Stimulated activated CD8-positive, alpha-beta memory T cell treated with anti-CD3 and anti-CD28 coated beads, Interleukin-12 subunit alpha, Interleukin-12 subunit beta, amount 100 ng/mL, for 4 hours (primary cell): Measurements from ENCODE around the gene LAMTOR4.
"Not testable (repeated sequence)": the region's sequence is repeated elsewhere in the genome, so short reads cannot be mapped to it uniquely, and the experiment has no call there.

Experiments used
- DNase-seq: peaks from one replicate; pipeline ENCODE4 v3.0.0-alpha.2; 2020; ENCODE audit warnings: low read depth

Gene LAMTOR4

DNA sequence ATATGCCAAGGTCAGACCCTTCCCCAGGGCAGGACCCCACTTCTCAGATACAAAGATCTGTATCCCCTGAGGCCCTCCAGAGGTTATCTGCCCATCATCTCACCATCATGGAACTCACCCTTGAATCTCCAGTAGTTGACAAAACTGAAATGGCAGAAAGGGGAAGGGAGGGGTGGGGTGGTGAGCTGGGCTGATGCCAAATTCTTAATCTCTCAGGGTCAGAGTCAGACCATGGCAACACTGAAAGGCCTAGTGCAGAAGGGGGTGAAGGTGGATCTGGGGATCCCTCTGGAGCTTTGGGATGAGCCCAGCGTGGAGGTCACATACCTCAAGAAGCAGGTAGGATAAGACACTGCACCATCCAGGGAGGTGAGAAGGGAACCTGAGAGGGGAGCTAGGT, 26.1 kb upstream of the LAMTOR4 start:
- DNase-seq, result no peak

DNA sequence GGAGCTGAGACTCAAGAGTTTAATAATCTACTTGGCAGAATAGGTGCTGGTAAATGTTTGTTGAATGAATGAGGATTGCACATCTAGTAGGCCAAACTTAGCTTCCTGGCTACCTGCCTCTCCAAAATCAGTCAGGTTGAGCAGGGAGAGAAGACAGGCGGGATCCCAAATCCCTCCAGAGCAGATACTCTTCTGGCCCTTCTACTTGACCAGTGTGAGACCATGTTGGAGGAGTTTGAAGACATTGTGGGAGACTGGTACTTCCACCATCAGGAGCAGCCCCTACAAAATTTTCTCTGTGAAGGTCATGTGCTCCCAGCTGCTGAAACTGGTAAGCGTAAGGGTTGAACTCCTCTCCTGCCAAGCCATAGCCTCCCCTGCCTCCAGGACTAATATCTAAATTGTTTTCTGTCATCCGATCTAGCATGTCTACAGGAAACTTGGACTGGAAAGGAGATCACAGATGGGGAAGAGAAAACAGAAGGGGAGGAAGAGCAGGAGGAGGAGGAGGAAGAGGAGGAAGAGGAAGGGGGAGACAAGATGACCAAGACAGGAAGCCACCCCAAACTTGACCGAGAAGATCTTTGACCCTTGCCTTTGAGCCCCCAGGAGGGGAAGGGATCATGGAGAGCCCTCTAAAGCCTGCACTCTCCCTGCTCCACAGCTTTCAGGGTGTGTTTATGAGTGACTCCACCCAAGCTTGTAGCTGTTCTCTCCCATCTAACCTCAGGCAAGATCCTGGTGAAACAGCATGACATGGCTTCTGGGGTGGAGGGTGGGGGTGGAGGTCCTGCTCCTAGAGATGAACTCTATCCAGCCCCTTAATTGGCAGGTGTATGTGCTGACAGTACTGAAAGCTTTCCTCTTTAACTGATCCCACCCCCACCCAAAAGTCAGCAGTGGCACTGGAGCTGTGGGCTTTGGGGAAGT, 24.2 kb upstream of the LAMTOR4 start:
- no peak for DNase-seq

DNA sequence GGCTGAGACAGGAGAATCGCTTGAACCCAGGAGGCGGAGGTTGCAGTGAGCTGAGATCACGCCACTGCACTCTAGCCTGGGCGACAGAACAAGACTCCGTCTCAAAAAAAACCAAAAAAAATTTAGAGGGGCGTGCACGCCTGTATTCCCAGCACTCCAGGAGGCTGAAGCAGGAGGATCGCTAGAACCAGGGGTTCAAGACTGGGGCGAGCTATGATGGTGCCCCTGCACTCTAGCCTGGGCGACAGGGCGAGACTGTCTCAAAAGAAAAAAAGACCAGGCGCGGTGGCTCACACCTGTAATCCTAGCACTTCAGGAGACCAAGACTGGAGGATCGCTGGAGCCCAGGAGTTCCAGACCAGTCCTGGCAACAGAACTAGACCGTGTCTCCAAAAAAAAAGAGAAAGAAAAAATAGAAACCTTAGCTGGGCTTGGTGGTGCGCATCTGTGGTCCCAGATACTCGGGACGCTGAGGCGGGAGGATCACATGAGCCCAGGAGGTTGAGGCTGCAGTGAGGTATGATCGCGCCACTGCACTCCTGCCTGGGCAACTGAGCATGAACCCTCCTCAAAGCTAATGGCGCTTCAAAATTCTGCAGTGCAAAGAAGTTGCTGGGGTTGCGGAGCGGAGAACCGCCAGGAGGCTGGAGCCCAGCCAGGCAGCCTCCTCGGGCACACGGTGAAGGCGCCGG, 22.3 kb upstream of the LAMTOR4 start:
- DNase-seq, result no peak

DNA sequence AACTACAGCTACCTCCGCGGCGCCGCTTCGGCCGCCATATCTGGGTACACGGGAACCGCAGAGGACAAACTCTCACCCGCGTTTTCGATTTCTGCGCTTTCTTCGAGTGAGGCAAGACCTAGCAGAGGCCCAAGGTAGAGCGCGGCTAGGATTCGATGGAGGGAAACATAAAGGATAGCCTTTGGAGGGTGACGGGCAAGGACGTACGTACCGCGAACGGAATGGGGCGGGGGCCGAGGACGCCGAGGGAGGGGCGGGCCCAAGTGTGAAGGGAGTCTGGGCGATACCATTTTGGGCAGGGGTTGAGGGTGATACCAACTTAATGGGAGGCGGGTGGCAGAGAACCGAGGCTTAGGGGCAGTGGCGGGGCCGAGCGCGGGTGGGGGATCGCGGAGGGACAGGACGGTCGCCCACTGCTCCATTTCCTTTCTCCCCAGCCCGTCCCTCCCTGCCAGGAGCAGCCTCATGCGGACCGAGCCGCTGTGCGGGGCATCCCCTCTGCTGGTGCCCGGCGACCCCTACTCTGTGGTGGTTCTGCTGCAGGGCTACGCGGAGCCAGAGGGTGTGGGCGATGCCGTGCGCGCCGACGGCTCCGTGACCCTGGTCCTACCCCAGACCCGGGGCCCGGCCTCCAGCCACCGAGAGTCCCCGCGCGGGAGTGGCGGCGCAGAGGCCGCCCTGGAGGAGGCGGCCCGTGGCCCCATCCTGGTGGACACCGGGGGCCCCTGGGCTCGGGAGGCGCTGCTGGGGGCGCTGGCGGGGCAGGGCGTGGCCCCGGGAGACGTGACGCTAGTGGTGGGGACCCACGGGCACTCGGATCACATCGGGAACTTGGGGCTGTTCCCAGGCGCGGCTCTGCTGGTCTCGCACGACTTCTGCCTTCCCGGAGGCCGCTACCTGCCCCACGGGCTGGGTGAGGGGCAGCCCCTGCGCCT, 21.5 kb upstream of the LAMTOR4 start, which contains the start of gene MBLAC1:
Gene MBLAC1, plus strand, starts transcription at position 37 of the 935 bp plus-strand sequence. Its CDS starts 429 bp downstream, at position 466.
- DNase-seq, result peak; percentile 79

DNA sequence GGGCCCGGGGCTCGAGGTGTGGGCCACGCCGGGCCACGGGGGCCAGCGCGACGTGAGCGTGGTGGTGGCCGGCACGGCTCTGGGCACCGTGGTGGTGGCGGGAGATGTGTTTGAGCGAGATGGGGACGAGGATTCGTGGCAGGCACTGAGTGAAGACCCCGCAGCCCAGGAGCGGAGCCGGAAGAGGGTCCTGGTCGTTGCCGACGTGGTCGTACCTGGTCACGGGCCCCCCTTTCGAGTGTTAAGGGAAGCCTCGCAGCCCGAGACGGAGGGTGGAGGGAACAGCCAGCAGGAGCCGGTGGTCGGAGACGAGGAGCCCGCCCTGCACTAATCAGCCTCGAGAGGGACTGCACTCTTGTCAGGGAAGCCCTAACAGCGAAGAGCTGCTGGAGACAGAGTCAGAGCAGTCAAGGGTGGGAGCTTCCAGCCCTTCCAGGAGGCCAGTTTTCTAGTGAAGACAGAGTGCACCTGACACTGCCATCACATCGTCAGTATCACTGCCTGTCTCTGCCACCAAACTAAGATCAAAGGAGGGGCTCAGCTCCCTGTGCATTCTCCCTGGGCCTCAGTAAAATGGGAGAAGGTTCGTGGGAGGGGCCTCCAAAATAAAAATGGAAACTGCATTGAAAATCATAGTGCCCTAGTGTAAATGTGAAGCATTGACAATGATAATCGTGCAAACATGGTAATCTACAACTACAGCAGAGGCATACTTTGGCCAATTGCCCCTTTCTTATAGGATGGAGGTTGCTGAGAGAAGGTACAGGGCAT, 20.7 kb upstream of the LAMTOR4 start:
- no peak for DNase-seq

DNA sequence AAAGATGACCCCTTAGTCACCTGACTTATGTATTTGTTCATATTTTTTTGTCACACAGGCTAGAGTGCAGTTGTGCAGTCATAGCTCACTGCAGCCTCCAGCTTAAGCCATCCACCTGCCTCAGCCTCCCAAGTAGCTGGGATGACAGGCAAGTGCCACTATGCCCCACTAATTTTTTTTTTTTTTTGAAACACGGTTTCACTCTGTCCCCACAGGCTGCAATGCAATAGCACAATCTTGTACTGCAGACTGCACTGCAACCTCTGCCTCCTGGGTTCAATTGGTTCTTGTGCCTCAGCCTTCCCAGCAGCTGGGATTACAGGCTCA, 20.1 kb upstream of the LAMTOR4 start:
- no peak for DNase-seq

DNA sequence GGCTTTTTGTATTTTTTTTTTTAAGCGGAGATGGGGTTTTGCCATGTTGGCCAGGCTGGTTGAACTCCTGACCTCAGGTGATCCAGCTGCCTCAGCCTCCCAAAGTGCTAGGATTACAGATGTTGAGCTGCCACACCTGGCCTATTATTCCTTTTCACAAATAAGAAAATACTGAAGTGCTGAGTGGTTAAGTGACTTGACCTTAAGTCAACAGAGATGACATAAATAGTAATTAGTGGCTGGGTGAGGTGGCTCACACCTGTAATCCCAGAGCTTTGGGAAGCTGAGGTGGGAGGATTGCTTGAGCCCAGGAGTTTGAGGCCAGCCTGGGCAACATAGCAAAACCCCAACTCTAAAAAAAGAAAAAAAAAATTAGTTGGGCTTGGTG, 18.5 kb upstream of the LAMTOR4 start:
- not testable (repeated sequence) for DNase-seq

DNA sequence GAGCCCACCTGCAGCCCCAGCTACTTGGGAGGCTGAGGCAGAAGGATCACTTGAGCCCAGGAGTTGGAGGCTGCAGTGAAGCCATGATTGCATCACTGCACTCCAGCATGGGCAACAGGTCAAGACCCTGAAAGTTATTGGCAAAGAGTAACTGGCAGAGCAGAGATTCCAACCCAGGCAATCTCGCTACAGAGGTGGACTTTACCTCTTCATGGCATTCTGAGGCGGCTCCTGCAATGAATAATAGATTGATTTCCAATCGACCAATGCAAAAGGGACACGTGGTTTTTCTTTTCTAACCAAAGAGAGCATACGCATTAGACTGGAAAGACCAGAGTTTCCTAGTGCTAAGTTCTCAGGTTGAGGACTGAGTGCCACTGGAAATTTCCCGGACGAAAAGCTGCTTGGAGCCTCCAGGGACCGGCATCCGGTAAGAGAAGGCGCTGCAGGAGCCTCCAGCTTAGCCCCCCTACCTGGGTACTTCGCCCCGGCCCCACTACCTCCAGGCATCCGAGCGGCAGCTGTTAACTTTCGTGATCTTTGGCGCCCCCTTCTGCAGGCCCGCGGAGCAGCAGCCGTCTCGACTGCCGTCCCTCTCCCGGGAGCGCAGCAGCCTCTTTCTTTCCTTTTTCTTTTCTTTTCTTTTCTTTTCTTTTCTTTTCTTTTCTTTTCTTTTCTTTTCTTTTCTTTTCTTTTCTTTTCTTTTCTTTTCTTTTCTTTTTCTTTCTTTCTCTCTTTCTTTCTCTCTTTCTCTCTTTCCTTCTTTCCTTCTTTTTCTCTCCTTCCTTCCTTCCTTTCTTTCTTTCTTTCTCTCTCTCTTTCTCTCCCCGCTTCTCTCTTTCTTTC, 17.9 kb upstream of the LAMTOR4 start:
- DNase-seq, result peak; percentile 64

DNA sequence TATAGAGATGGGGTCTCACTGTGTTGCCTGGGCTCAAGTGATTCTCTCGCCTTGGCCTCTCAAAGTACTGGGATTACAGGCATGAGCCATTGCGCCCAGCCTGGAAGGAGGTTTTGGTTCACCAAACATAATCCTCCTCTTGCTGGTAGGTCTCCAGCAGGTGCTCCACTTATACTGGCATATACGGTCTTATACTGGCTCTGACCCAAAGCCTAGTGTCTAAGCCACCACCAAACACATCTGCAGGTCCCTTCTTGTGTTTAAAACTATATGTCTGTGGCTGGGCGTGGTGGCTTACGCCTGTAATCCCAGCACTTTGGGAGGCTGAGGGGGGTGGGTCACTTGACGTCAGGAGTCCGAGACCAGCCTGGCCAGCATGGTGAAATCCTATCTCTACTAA, 16.6 kb upstream of the LAMTOR4 start:
- DNase-seq, result no peak

DNA sequence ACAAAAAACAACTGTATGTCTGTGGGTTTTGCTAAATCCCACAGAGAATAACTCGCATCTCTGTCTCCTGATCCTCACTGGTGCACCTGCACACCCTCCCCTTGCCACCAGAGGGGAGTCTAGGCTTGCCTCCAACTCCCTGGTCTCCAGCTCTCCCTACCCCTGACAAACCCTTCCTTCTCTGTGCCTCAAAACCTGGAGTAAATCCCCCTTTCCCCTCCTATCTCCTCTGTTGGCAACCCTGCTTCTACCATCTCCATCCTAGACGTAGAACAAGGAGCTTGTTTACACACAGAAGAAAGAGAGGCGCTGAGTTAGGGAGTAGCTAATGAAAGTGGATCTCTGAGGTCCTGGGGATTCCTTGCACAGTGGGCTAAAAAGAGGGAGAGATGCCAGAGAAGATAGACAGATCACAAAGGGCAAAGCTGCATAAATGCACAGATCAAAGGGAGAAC, 16.0 kb upstream of the LAMTOR4 start:
- DNase-seq, result no peak

DNA sequence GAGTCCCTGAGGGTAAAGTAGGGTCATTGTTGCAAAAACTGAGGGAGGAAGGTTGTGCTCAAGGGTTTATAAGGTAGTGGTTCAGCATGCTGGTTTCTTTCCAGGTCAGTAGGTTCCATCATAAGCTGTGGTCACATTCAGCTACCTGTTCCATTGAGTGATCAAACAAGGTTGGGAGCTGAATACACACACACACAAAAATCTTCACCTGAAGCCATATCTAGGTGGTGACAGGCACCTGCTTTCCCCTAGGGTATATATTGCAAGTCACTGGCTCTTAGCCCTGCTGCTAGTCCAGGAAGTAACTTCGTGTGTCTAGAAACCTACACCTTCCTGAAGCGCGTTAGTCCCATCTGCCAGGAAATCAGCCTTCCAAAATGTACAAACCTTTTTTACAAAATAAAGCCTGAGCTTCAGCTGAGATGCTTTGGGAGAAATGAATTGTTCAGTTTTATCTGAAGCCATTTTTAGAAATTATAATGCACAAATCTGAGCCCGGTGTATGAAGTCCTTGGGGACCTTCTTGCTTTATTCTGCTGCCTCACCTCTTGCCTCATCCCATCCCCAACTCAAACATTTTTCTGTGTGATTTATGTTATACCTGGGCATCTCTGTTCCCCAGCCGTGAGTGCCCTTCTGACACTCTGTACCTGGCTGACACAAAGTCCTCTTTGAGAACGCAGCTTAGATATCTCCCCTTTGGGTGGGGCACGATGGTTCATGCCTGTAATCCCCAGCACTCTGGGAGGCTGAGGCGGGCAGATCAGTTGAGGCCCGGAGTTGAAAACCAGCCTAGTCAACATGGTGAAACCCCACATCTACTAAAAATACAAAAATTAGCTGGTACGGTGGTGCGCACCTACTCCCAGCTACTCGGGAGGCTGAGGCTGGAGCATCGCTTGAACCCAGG, 10.6 kb upstream of the LAMTOR4 start:
- no peak for DNase-seq

DNA sequence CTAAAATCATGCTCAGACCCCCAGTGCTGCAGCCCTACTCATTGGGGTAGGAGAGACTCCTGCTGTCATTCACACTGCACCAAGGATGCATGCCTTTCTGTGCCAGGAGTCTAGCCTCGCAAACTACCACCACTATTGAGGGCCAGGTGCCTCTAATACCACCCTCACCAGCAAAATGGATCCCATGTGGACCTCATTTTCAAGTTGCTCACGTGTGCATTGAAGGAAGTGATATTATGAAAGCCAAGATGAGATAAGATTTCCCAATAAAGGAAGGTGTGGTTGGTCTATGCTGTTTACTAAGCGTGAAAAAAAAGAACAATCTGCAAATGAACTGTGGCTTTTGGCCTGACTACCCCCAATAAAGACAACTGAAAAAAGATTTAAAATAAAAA, 7.2 kb upstream of the LAMTOR4 start:
- DNase-seq, result no peak

DNA sequence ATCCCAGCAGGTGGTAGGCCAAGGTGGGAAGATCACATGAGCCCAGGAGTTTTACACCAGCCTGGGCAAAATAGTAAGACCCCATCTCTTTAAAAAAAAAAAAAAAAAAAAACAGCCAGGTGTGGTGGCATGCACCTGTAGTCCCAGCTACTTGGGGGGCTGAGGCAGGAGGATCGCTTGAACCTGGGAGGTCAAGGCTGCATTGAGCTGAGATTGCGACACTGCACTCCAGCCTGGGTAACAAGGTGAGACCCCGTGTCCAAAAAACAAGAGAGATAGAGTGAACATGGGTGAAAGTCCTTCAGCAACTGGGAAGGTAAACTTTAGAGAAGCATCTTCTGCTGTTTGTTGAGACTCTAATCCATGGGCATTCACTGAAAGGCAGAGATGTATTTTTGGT, 6.3 kb upstream of the LAMTOR4 start:
- DNase-seq, result no peak

DNA sequence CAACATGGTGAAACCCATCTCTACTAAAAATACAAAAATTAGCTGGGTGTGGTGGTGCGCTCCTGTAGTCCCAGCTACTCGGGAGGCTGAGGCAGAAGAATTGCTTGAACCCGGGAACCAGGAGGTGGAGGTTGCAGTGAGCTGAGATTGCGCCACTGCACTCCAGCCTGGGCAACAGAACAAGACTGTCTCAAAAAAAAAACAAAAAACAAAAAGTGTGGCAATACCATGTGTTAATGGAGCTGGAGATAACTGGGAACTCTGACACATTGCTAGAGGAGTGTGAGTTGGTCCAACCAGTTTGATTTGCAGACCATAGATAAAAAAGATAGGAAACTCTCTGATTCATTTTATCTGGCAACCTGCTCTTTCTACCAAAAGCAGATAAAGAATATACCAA, 2.4 kb upstream of the LAMTOR4 start:
- not testable (repeated sequence) for DNase-seq

DNA sequence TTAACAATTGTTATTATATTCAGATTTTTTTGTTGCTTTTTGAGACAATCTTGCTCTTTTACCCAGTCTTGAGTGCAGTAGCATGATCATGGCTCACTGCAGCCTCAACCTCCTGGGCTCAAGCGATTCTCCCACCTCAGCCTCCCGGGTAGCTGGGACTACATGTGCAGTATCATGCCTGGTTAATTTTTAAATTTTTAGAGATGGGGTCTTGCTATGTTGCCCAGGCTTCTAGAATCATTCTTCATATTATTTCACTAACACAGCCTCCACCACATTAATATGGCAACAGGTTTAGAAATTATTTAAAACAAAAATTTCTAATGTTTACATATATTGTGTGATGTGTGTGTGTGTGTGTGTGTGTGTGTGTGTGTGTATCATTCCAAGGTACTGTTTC, 1.4 kb upstream of the LAMTOR4 start:
- DNase-seq, result no peak

DNA sequence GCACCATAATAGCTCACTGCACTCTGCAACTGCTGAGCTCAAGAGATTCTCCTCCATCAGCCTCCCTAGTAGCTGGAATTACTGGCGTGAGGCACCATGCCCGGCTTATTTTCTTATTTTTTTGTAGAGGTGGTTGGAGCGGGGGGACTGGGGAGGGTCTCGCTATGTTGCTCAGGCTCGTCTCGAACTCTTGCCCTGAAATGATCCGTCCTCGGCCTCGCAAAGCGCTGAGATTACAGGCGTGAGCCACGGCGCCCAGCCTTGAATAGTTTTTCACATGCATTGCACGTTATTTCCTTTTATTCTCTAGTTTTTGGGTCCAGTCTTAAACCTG, 526 bp upstream of the LAMTOR4 start:
- no peak for DNase-seq

DNA sequence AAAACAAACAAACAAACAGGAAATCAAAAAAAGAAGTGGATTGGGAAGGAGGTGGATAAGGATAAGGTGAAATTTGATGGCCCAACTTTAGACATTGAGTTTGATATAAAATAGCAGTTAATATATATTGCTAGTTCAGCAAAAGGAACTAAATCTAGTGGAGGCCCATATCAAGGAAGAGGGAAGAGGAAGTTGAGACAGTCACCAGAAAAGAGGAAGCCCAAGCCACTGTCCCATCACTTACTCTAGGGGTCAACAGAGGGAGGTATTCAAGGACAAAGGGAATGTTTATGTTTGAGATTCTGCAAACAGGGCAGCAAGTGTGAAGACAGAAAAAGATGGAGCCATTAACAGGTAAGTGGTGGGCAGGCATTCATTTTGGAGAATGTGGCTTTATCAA, 3.7 kb downstream of the LAMTOR4 start:
- no peak for DNase-seq

DNA sequence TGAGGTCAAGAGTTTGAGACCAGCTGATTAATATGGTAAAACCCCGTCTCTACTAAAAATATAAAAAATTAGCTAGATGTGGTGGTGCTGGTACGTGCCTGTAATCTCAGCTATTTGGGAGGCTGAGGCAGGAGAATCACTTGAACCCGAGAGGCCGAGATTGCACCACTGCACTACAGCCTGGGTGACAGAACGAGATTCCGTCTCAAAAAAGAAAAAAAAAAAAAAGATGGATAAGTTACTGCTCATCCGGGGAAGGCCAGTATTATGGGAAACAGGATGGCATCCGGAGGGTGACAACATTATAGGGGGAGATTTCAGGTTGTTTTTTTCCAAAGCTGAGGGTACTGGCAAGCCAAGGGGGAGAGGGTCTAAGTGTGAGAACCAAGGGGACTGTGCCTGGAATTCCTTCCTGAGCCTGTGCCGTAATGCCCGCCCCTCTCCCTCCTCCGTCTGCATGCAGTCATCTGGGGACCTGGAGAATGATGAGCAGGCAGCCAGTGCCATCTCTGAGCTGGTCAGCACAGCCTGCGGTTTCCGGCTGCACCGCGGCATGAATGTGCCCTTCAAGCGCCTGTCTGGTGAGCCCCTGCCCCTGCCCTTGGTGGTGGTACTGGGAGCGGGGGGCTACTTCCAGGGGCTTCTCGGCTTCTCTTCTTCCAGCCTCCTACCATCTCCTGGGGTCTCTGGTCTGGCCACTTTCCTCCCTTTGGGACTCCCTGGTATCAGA, 4.4 kb downstream of the LAMTOR4 start:
- DNase-seq, result no peak
